Duodenal mucosa (tissue), 2 donors: Measurements from ENCODE around the gene DOCK3.
"Not testable (repeated sequence)": the region's sequence is repeated elsewhere in the genome, so short reads cannot be mapped to it uniquely, and the experiment has no call there.

Source experiments
- H3K27ac ChIP-seq: one replicate; pipeline ENCODE4 v1.7.0; 2013; ENCODE audit warnings: low read depth, low read length
- H3K27me3 ChIP-seq, 2 donors: one replicate each; pipeline ENCODE4 v1.7.0; 2013; ENCODE audit warnings: low read length in 2 of 2, control low read depth in 1 of 2; ENCODE audit not compliant: insufficient read depth in 2 of 2, control insufficient read depth in 1 of 2
- H3K36me3 ChIP-seq, 2 donors: one replicate each; pipeline ENCODE4 v1.7.0; 2013; ENCODE audit warnings: low read length in 2 of 2, control low read depth in 1 of 2; ENCODE audit not compliant: insufficient read depth in 2 of 2, control insufficient read depth in 1 of 2
- H3K4me1 ChIP-seq, 2 donors: one replicate each; pipeline ENCODE4 v1.7.0; 2013; ENCODE audit warnings: low read length in 2 of 2, control low read depth in 1 of 2; ENCODE audit not compliant: insufficient read depth in 2 of 2, control insufficient read depth in 1 of 2
- H3K4me3 ChIP-seq, 2 donors: one replicate each; pipeline ENCODE4 v1.7.0; 2013; ENCODE audit warnings: low read length in 2 of 2, low read depth in 1 of 2
- H3K9ac ChIP-seq, 2 donors: one replicate each; pipeline ENCODE4 v1.7.0; 2013; ENCODE audit warnings: low read length in 2 of 2, low read depth in 1 of 2
- H3K9me3 ChIP-seq, 2 donors: one replicate each; pipeline ENCODE4 v1.7.0; 2013; ENCODE audit warnings: low read length in 2 of 2, control low read depth in 1 of 2; ENCODE audit not compliant: control insufficient read depth in 1 of 2

DOCK3 gene

DNA sequence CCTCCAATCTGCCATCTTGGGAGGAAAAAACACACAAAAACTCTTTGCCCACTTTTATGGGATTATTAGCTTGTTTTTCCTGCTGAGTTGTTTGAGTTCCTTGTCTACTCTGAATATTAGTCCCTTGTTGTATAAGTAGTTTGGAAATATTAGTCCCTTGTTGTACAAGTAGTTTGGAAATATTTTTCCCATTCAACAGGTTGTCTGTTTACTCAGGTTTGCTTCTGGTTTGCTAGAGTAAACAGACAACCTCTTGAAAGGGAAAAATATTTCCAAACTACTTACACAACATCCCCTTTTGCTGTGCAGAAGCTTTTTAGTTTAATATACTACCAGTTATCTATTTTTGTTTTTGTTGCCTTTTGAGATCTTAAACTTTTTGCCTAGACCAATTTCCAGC, 517.0 kb downstream of the DOCK3 start:
- H3K9me3 ChIP-seq = no peaks in the 10 kb centered on the region
- H3K4me1 ChIP-seq = no peaks in the 10 kb centered on the region
- no peak overlapping the region for H3K9ac ChIP-seq
- H3K27me3 ChIP-seq = no peaks in the 10 kb centered on the region
- H3K27ac ChIP-seq = no peak overlapping the region
- no peaks in the 10 kb centered on the region for H3K36me3 ChIP-seq
- H3K4me3 ChIP-seq = no peak overlapping the region

DNA sequence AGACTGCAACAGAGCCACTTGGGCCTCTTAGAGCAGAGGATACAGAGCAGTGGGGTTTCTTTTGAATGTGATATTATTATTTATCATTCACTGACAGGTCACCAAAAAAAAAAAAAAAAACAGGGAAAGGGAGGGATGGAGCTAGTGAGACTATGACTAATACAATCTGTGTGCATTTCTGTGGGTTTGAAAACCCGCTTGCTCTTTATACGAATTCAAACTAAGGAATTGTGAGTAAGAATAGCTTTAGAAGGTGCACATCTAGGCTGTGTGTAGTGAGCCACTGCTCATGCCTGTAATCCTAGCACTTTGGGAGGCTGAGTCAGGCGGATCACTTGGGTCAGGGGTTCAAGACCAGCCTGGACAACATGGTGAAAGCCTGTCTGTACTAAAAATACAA, 523.8 kb downstream of the DOCK3 start:
- Histone ChIP-seq H3K9ac (no peak overlapping the region), H3K4me3 (no peak overlapping the region), H3K27ac (no peak overlapping the region), H3K4me1 (no peaks in the 10 kb centered on the region), H3K27me3 (no peaks in the 10 kb centered on the region), H3K36me3 (no peaks in the 10 kb centered on the region), H3K9me3 (no peaks in the 10 kb centered on the region)

DNA sequence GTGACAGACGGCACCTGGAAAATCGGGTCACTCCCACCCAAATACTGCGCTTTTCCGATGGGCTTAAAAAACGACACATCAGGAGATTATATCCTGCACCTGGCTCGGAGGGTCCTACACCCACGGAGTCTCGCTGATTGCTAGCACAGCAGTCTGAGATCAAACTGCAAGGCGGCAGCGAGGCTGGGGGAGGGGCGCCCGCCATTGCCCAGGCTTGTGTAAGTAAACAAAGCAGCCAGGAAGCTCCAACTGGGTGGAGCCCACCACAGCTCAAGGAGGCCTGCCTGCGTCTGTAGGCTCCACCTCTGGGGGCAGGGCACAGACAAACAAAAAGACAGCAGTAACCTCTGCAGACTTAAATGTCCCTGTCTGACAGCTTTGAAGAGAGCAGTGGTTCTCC, 524.6 kb downstream of the DOCK3 start:
- not testable (repeated sequence) for H3K4me3 ChIP-seq, H3K9me3 ChIP-seq, H3K9ac ChIP-seq, H3K27ac ChIP-seq, H3K27me3 ChIP-seq, H3K4me1 ChIP-seq, H3K36me3 ChIP-seq

DNA sequence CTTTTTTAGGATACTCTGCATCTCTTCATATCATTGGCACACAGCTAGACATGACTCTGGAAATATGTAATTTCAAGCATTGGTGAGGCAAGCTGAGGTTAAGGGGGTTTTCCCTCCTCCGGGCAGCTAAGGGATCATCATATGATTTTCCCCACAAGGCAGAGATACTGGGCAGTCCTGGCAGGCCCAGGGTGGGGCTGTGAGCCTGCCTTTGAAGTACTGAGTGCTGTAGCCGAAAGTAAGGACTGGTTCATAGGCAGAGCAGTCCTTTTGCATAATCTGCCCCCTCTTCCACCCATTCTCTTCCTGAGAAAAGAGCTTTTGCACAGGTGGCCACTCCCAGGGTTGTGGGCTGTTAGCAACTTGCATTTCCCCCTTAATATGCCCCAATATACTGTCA, 541.6 kb downstream of the DOCK3 start:
- Histone ChIP-seq H3K4me3 (no peak overlapping the region), H3K4me1 (no peaks in the 10 kb centered on the region), H3K9ac (no peak overlapping the region), H3K27me3 (peaks cover 0 to 4% of the 10 kb centered on the region in 2 donors), H3K9me3 (no peaks in the 10 kb centered on the region), H3K27ac (no peak overlapping the region), H3K36me3 (no peaks in the 10 kb centered on the region)

DNA sequence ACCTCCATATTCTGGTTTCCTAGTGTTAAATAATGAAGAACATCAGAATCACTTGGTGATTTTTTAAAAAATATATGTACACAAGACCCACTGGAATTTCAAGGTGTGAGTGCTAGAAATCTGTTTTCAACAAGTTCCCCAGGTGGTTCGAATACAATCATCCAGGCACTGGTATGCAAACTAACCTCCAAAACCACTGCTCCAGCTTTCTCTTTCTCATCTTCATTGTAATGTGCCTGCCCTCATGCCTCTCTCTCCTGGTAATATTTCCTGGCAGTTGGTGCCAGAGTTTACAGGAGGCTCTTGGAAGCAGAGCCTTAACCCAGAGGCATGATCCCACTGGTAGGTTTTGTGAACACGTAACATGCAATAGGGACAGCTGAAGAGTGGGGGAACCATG, 547.2 kb downstream of the DOCK3 start:
- Histone ChIP-seq H3K36me3 (no peaks in the 10 kb centered on the region), H3K9ac (no peak overlapping the region), H3K27me3 (peaks cover 0 to 8% of the 10 kb centered on the region in 2 donors), H3K4me1 (no peaks in the 10 kb centered on the region), H3K9me3 (no peaks in the 10 kb centered on the region), H3K27ac (no peak overlapping the region), H3K4me3 (no peak overlapping the region)

DNA sequence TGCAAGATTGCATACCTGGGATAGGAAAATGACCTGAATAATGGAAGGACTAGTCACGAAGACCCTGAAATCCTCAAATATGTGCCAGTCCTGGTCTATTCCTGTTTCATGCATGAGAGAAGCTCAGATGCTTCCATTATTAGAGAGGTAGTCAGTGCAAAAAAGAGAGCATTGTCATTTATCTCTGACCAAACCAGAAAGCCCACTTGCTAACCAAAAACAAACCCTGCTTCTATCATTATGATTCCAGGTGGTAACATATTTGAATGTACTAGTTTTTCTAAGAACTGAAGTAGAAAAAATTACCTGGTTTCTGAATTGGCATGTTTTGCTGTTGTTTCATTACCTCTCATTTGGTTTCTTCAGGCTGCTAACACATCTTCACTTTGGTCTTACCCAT, 549.6 kb downstream of the DOCK3 start:
- Histone ChIP-seq H3K4me3 (no peak overlapping the region), H3K4me1 (no peaks in the 10 kb centered on the region)

DNA sequence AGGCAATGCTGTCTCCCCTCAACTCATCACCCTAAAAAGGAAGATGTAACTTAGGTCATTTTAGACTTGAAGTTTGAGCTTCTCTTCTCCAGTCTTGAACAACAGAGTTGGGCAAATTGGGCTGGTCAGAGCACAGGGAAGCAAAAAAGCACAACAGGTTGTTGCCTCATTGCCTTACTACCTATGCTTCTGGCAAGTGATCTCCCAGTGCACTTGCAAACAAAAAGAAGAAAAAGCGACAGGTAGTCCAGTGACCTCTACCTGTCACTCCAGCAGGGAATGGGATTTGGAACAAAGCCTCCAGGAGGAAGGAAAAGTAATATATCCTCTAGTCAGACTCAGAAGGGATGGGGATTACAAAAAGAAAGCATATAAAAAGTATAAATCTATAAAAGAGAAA, 550.1 kb downstream of the DOCK3 start:
- H3K4me1 ChIP-seq = no peaks in the 10 kb centered on the region

More for the DNA sequence above, 549.6 kb downstream of the DOCK3 start:
- H3K9ac ChIP-seq = no peak overlapping the region
- H3K9me3 ChIP-seq = no peaks in the 10 kb centered on the region
- peaks cover 0 to 8% of the 10 kb centered on the region in 2 donors for H3K27me3 ChIP-seq
- no peaks in the 10 kb centered on the region for H3K36me3 ChIP-seq
- no peak overlapping the region for H3K27ac ChIP-seq

GRCh38 chr3:51242939-51243338, 568.2 kb downstream of the DOCK3 start:
- Histone ChIP-seq H3K4me1 (no peaks in the 10 kb centered on the region), H3K36me3 (no peaks in the 10 kb centered on the region), H3K9me3 (no peaks in the 10 kb centered on the region), H3K27ac (no peak overlapping the region), H3K4me3 (no peak overlapping the region), H3K9ac (no peak overlapping the region), H3K27me3 (no peaks in the 10 kb centered on the region)

More for the DNA sequence above, 550.1 kb downstream of the DOCK3 start:
- H3K36me3 ChIP-seq = no peaks in the 10 kb centered on the region
- no peak overlapping the region for H3K27ac ChIP-seq
- H3K4me3 ChIP-seq = no peak overlapping the region
- peaks cover 0 to 6% of the 10 kb centered on the region in 2 donors for H3K27me3 ChIP-seq
- no peak overlapping the region for H3K9ac ChIP-seq
- no peaks in the 10 kb centered on the region for H3K9me3 ChIP-seq

DNA sequence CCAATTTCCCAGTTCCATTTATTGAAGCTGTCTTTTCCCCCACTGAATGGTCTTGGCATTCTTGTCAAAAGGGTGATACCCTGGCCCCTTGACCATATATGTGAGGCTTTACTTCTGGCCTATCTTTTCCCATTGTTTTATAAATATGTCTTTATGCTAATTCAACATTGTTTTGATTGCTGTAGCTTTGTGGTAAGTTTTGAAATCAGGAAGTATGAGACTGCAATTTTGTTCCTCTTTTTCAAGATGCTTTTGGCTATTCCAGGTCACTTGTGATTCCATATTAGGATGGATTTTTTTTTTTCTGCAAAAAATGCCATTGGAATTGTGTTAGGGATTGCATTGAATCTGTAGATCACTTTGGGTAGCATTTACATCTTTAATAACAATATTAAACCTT, 569.2 kb downstream of the DOCK3 start:
- Histone ChIP-seq H3K27ac (no peak overlapping the region), H3K4me3 (no peak overlapping the region), H3K9me3 (no peaks in the 10 kb centered on the region), H3K4me1 (no peaks in the 10 kb centered on the region), H3K36me3 (no peaks in the 10 kb centered on the region), H3K9ac (no peak overlapping the region), H3K27me3 (no peaks in the 10 kb centered on the region)

- H3K9me3 ChIP-seq = no peaks in the 10 kb centered on the region
- H3K27ac ChIP-seq = no peak overlapping the region
- no peaks in the 10 kb centered on the region for H3K4me1 ChIP-seq
- H3K27me3 ChIP-seq = no peaks in the 10 kb centered on the region
- H3K4me3 ChIP-seq = no peak overlapping the region
- H3K9ac ChIP-seq = no peak overlapping the region
- no peaks in the 10 kb centered on the region for H3K36me3 ChIP-seq
Observed at GRCh38 chr3:51245867-51246266, 571.1 kb downstream of the DOCK3 start.

DNA sequence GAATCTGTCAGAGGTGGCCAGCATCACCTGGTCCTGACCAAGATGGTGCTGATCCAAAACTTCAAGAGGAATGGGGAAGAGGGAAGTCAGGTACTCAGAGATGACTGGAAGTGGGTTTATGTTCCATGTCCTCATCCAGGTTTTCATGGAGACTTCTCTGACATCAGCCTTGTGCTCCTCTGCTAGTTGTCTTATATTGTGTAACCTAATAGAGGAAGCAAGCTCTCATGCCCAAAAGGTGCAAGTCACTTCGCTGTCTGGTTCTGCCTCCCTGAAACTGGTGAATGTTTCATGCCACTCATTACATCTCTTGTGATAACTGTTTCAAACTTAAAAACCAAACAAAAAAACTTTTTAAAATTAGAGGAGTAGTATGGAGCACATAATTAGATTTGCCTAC, 583.1 kb downstream of the DOCK3 start:
- H3K27ac ChIP-seq = no peak overlapping the region
- H3K9ac ChIP-seq = no peak overlapping the region
- H3K27me3 ChIP-seq = no peaks in the 10 kb centered on the region
- H3K4me1 ChIP-seq = no peaks in the 10 kb centered on the region
- no peak overlapping the region for H3K4me3 ChIP-seq
- no peaks in the 10 kb centered on the region for H3K36me3 ChIP-seq
- no peaks in the 10 kb centered on the region for H3K9me3 ChIP-seq
